HepG2 (cell line): Measurements from ENCODE around the gene BARX2. TPM values are rescaled to one million over a fixed set of nuclear protein-coding genes. Genes with fewer than 3 reads are reported as not detected.

ENCODE experiments used
- ARID2 ChIP-seq: sonication (generic); formaldehyde crosslinking; IDR thresholded peaks from 2 replicates; pipeline ENCODE4 v1.8.1; 2022; ENCODE audit warnings: mild to moderate bottlenecking, missing genetic modification reagents, borderline replicate concordance
- CEBPB ChIP-seq: IDR thresholded peaks from 2 replicates; pipeline ENCODE4 v1.6.1; 2011; ENCODE audit warnings: low read depth, low read length, improper control_type of control experiment, borderline replicate concordance
- FOXO1 ChIP-seq: sonication (generic); formaldehyde crosslinking; IDR thresholded peaks from 2 replicates; pipeline ENCODE4 v1.4.0; 2020; ENCODE audit warnings: missing genetic modification reagents
- HIC2 ChIP-seq: sonication (generic); formaldehyde crosslinking; IDR thresholded peaks from 2 replicates; pipeline ENCODE4 v1.9.0; 2022; ENCODE audit warnings: low read depth, missing genetic modification reagents
- NAIF1 ChIP-seq: sonication (generic); formaldehyde crosslinking; IDR thresholded peaks from 2 replicates; pipeline ENCODE4 v1.5.0; 2020; ENCODE audit warnings: mild to moderate bottlenecking, missing genetic modification reagents, borderline replicate concordance
- NFKB2 ChIP-seq: sonication (generic); formaldehyde crosslinking; IDR thresholded peaks from 2 replicates; pipeline ENCODE4 v1.4.0; 2020; ENCODE audit warnings: missing genetic modification reagents, borderline replicate concordance
- POLR2AphosphoS2 ChIP-seq: IDR thresholded peaks from 2 replicates; pipeline ENCODE4 v1.6.1; 2011; ENCODE audit warnings: low read depth, low read length, improper control_type of control experiment
- TOPORS ChIP-seq: sonication (generic); formaldehyde crosslinking; IDR thresholded peaks from 2 replicates; pipeline ENCODE4 v1.8.0; 2023; ENCODE audit warnings: mild to moderate bottlenecking, missing genetic modification reagents
- ZNF225 ChIP-seq: sonication (generic); formaldehyde crosslinking; IDR thresholded peaks from 2 replicates; pipeline ENCODE4 v1.4.0; 2020; ENCODE audit warnings: mild to moderate bottlenecking, missing genetic modification reagents
- ZNF333 ChIP-seq: sonication (generic); formaldehyde crosslinking; IDR thresholded peaks from 2 replicates; pipeline ENCODE4 v1.4.0; 2020; ENCODE audit warnings: mild to moderate bottlenecking, missing genetic modification reagents, borderline replicate concordance
- ZNF557 ChIP-seq: sonication (generic); formaldehyde crosslinking; IDR thresholded peaks from 2 replicates; pipeline ENCODE4 v1.4.0; 2020; ENCODE audit warnings: missing genetic modification reagents
- ZNF576 ChIP-seq: sonication (generic); formaldehyde crosslinking; IDR thresholded peaks from 2 replicates; pipeline ENCODE4 v1.4.0; 2020; ENCODE audit warnings: mild to moderate bottlenecking, missing genetic modification reagents
- polyA plus RNA-seq, 8 experiments: library from polyadenylated mRNA; depleted of rRNA in 3 of 8; stranded (reverse) in 7 of 8; unstranded in 1 of 8; fragments of >200 nt; fragmentation: Illumina TruSeq in 4 of 8; extraction: Trizol in 4 of 8; gene quantifications; 2 replicates each; pipeline versions ENCODE4 v1.2.1 to v1.2.3, GENCODE V29; 2011 to 2016; ENCODE audit warnings: low read depth in 4 of 8, missing spikeins in 1 of 8, mixed read lengths in 1 of 8; ENCODE audit not compliant: insufficient read depth in 1 of 8
- total RNA-seq, 5 experiments: library from RNA; depleted of rRNA; stranded (reverse); fragments of >200 nt; fragmentation: Illumina TruSeq; extraction: Trizol; gene quantifications; 2 replicates each; pipeline ENCODE4 v1.2.3, GENCODE V29; 2016; ENCODE audit warnings: low read depth in 1 of 5
- TF ChIP-seq, protein P1 (sequence below): sonication (generic); formaldehyde crosslinking; IDR thresholded peaks from 2 replicates; pipeline ENCODE4 v1.4.0; 2020; ENCODE audit warnings: missing genetic modification reagents
- TF ChIP-seq, protein P2 (sequence below): IDR thresholded peaks from 2 replicates; pipeline ENCODE4 v1.4.0; 2020; ENCODE audit warnings: mild to moderate bottlenecking, missing genetic modification reagents
- TF ChIP-seq, protein P3 (sequence below): IDR thresholded peaks from 2 replicates; pipeline ENCODE4 v1.6.1; 2012; ENCODE audit warnings: low read depth, low read length, improper control_type of control experiment
- TF ChIP-seq, protein P4 (sequence below): sonication (generic); formaldehyde crosslinking; IDR thresholded peaks from 2 replicates; pipeline ENCODE4 v1.8.1; 2022; ENCODE audit warnings: mild to moderate bottlenecking, missing genetic modification reagents
- TF ChIP-seq, protein P5 (sequence below): sonication (generic); formaldehyde crosslinking; IDR thresholded peaks from 2 replicates; pipeline ENCODE4 v1.5.0; 2020; ENCODE audit warnings: mild to moderate bottlenecking, low read depth, missing genetic modification reagents, borderline replicate concordance

Gene BARX2
- total and polyA plus RNA-seq, 2 of the 13 experiments (the other 11 are each of a cell fraction or from before 2014, with no cell fraction given) = not detected

GRCh38 chr11:129427376-129427775 is 51.7 kb downstream of the BARX2 start (continued):
- TF ChIP-seq, protein P1, sequence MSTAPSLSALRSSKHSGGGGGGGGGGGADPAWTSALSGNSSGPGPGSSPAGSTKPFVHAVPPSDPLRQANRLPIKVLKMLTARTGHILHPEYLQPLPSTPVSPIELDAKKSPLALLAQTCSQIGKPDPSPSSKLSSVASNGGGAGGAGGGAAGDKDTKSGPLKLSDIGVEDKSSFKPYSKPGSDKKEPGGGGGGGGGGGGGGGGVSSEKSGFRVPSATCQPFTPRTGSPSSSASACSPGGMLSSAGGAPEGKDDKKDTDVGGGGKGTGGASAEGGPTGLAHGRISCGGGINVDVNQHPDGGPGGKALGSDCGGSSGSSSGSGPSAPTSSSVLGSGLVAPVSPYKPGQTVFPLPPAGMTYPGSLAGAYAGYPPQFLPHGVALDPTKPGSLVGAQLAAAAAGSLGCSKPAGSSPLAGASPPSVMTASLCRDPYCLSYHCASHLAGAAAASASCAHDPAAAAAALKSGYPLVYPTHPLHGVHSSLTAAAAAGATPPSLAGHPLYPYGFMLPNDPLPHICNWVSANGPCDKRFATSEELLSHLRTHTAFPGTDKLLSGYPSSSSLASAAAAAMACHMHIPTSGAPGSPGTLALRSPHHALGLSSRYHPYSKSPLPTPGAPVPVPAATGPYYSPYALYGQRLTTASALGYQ (CRISPR knock-in tag) = no peak
- TF ChIP-seq NAIF1 (CRISPR knock-in tag) = no peak
- no peak for TF ChIP-seq POLR2AphosphoS2
- TF ChIP-seq ZNF333 (CRISPR knock-in tag) = no peak
- no peak for TF ChIP-seq ZNF557 (CRISPR knock-in tag)
- no peak for TF ChIP-seq NFKB2
- TF ChIP-seq, protein P2, sequence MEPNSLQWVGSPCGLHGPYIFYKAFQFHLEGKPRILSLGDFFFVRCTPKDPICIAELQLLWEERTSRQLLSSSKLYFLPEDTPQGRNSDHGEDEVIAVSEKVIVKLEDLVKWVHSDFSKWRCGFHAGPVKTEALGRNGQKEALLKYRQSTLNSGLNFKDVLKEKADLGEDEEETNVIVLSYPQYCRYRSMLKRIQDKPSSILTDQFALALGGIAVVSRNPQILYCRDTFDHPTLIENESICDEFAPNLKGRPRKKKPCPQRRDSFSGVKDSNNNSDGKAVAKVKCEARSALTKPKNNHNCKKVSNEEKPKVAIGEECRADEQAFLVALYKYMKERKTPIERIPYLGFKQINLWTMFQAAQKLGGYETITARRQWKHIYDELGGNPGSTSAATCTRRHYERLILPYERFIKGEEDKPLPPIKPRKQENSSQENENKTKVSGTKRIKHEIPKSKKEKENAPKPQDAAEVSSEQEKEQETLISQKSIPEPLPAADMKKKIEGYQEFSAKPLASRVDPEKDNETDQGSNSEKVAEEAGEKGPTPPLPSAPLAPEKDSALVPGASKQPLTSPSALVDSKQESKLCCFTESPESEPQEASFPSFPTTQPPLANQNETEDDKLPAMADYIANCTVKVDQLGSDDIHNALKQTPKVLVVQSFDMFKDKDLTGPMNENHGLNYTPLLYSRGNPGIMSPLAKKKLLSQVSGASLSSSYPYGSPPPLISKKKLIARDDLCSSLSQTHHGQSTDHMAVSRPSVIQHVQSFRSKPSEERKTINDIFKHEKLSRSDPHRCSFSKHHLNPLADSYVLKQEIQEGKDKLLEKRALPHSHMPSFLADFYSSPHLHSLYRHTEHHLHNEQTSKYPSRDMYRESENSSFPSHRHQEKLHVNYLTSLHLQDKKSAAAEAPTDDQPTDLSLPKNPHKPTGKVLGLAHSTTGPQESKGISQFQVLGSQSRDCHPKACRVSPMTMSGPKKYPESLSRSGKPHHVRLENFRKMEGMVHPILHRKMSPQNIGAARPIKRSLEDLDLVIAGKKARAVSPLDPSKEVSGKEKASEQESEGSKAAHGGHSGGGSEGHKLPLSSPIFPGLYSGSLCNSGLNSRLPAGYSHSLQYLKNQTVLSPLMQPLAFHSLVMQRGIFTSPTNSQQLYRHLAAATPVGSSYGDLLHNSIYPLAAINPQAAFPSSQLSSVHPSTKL (CRISPR knock-in tag) = peak; percentile 67
- peak; percentile 26; the same call in 1 of the 2 replicates for TF ChIP-seq FOXO1 (CRISPR knock-in tag)
- no peak for TF ChIP-seq ZNF225 (CRISPR knock-in tag)
- no peak for TF ChIP-seq CEBPB
- TF ChIP-seq ZNF576 (CRISPR knock-in tag) = no peak
- TF ChIP-seq, protein P3, sequence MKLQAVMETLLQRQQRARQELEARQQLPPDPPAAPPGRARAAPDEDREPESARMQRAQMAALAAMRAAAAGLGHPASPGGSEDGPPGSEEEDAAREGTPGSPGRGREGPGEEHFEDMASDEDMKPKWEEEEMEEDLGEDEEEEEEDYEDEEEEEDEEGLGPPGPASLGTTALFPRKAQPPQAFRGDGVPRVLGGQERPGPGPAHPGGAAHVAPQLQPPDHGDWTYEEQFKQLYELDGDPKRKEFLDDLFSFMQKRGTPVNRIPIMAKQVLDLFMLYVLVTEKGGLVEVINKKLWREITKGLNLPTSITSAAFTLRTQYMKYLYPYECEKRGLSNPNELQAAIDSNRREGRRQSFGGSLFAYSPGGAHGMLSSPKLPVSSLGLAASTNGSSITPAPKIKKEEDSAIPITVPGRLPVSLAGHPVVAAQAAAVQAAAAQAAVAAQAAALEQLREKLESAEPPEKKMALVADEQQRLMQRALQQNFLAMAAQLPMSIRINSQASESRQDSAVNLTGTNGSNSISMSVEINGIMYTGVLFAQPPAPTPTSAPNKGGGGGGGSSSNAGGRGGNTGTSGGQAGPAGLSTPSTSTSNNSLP = peak; percentile 61; the same call in 1 of the 2 replicates
- no peak for TF ChIP-seq HIC2
- no peak for TF ChIP-seq ARID2
- TF ChIP-seq, protein P4, sequence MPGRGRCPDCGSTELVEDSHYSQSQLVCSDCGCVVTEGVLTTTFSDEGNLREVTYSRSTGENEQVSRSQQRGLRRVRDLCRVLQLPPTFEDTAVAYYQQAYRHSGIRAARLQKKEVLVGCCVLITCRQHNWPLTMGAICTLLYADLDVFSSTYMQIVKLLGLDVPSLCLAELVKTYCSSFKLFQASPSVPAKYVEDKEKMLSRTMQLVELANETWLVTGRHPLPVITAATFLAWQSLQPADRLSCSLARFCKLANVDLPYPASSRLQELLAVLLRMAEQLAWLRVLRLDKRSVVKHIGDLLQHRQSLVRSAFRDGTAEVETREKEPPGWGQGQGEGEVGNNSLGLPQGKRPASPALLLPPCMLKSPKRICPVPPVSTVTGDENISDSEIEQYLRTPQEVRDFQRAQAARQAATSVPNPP (CRISPR knock-in tag) = no peak
- no peak for TF ChIP-seq TOPORS
- TF ChIP-seq, protein P5, sequence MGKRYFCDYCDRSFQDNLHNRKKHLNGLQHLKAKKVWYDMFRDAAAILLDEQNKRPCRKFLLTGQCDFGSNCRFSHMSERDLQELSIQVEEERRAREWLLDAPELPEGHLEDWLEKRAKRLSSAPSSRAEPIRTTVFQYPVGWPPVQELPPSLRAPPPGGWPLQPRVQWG (CRISPR knock-in tag) = no peak
